ENCODE results near the gene RABIF.

- TF ChIP-seq CTCF (IDR thresholded peaks at IDR 0.05; ENCODE audit: insufficient read depth, low read length, poor library complexity, severe bottlenecking) = no peak
- TF ChIP-seq EZH2phosphoT487 (conservative IDR thresholded peaks at IDR 0.05; ENCODE audit: low read length) = no peak
These were observed 38.2 kb downstream of the RABIF start for GRCh38 chr1:202850593-202851362.

Measured in SU-DHL-6 (cell line).